Midbrain (tissue), 1 donor: ENCODE measurements around the gene KATNAL1.
"Not testable (repeated sequence)": the region's sequence is repeated elsewhere in the genome, so short reads cannot be mapped to it uniquely, and the experiment has no call there.

Experiments used
- DNase-seq: peaks from one replicate; lab custom pipeline; 2025; lab: John Stamatoyannopoulos, UW

KATNAL1 gene

DNA sequence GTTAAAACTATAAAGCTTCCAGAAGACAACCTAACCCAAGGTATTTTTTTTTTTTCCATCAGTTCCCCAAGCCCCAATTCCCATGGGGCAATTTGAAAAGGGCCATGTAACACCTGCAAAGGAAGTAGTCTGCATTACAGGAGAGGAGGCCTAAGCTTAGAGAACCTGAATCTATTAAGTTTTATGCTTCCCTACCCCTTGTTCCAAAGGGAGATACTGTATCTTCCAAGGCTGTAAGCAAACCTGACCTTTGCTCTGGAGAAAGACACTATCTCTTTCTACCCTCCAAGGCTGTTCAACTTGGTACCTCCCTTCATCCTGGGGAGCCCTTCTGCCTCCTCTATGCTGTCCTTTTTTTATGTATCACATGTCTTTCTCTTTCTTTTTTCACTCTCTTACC is 15.0 kb downstream of the KATNAL1 start:
- DNase-seq = no peak

DNA sequence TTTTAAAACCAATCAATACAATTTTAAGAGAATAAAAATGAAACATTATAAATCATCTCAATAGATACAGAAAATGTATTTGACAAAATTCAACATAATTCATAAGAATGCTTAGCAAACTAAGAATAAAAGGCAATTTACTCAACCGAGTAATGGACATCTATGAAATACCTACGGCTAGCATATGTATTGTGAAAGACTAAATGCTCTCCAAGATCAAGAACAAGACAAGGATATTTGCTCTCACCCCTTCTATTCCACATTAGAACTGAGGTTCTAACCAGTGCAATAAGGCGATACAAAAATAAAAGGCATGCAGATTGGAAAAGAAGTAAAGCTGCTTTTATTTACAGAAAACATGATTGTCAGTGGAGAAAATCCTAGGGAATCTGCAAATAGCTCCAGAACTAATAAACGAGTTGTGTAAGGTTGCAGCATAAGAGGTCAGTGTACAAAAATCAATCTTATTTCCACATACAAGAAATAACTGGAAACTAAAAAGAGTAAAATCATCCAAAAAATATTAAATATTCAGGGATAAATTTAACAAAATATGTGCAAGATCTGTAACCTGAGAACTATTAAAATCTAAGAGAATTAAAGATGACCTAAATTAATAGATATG is 16.4 kb downstream of the KATNAL1 start:
- no peak for DNase-seq

DNA sequence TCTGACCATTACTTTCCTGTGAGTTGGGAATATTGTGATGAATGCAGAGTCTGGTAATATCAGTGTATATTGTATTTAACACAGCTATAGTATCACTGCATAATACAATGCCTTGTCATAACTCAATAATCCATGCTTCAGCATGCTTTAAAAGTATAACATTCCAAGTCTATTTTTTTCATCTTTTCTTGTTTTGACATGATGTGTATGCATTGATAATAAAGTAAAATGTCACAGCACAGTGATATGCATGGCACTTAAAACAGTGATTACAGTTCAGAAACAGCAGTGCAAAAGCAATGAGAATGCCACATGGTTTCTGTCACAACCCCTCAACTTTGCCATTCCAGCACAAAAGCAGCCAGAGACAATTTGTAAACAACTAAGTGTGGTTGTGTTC is 17.8 kb downstream of the KATNAL1 start:
- DNase-seq = no peak

DNA sequence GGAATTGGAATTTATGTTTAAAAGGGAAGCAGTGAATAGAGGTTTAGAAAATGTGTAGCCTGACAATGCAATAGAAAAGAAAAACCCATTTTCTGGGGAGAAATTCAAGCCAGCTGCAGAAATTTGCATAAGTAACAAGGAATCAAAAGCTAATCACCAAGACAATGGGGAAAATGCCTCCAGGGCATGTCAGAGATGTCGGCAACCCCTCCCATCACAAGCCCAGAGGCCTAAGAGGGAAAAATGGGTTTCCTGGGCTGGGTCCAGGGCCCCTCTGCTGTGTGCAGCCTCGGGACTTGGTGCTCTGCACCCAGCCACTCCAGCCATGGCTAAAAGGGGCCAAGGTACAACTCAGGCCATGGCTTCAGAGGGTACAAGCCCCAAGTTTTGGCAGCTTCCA is 21.3 kb downstream of the KATNAL1 start:
- not testable (repeated sequence) for DNase-seq

DNA sequence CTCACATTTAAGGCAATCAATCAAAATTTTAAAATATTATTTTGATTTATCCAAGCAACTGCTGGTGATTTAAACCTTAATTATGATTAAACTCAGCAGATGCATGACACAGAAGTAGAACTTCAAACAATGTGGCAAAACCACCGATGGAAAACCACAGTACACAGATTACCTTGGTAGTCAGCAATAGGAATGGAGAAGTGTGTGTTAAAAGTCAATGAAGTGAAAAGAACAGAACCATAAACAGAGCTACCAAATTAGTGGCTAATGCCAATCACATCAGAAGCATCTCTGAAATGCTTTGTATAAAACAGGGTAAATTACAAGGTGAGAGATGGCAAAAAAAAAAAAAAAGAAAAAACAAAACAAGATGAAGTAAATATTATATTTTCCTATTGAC is 31.2 kb downstream of the KATNAL1 start:
- DNase-seq = no peak

DNA sequence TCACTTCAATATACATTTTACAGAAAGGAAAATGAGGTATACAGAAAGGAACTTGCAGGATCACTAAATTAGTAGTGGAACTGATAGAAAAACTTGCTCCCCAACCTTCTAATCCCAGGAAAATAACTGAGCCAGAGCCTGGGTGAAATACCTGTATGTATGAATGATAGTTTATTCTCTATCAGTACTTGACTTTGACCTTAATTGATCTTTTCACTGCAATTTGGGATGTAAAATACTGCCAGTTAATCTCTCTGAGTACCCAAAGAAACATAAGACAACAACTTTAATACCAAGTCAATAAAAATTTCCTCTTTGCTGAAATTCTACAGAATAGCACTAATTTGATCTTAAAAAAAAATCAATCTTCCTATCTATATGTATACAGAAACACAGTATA is 33.3 kb downstream of the KATNAL1 start:
- DNase-seq = no peak

DNA sequence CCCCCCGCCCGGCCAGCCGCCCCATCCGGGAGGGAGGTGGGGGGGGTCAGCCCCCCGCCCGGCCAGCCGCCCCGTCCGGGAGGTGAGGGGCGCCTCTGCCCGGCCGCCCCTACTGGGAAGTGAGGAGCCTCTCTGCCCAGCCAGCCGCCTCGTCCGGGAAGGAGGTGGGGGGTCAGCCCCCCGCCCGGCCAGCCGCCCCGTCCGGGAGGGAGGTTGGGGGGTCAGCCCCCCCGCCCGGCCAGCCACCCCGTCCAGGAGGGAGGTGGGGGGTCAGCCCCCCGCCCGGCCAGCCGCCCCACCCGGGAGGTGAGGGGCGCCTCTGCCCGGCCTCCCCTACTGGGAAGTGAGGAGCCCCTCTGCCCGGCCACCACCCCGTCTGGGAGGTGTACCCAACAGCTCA is 37.3 kb downstream of the KATNAL1 start:
- DNase-seq = not testable (repeated sequence)

DNA sequence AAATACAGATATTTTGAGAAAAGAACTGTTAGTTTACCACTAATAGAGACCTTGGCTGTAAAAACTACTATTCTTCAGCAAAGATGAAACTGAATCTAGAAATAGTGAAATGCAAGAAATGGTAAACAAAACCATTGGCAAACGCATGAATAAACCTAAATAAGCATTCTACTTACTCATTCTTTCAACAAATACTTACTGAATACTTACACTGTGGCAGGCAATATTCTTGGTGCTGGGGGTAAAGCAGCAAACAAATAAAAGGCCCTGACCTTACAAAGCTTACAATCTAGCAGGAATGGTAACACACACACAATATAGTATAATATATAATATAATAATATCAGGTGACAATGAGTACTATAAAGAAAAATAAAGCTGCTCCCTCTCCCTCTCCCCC is 38.7 kb downstream of the KATNAL1 start:
- no peak for DNase-seq

DNA sequence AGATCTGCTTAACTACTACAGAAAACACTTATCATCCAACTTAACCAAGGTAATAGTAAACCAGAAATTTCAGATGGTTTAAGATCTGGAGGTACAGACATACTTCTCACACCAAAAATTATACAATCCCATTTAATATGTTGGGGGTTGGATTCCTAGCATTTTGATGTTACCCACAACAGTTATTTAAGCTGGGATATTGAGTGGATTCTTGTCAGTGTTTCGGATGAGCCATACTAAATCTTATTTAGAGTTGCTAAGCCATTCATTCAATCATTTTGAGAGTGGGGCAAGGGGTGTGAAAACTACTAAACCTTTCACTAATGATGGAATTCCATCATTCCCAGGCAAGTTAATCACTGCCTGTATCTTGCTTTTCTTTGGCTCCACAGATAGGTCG is 40.6 kb downstream of the KATNAL1 start:
- DNase-seq = no peak

DNA sequence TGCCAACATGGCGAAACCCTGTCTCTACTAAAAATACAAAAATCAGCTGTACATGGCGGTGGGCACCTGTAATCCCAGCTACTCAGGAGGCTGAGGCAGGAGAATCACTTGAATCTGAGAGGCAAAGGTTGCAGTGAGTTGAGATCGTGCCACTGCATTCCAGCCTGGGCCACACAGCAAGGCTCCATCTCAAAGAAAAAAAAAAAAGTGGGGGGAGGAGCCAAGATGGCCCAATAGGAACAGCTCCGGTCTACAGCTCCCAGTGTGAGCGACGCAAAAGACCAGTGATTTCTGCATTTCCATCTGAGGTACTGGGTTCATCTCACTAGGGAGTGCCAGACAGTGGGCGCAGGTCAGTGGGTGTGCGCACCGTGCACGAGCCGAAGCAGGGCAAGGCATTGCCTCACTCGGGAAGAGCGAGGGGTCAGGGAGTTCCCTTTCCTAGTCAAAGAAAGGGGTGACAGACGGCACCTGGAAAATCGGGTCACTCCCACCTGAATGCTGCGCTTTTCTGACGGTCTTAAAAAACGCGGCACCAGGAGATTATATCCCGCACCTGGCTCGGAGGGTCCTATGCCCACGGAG is 48.1 kb downstream of the KATNAL1 start:
- not testable (repeated sequence) for DNase-seq

DNA sequence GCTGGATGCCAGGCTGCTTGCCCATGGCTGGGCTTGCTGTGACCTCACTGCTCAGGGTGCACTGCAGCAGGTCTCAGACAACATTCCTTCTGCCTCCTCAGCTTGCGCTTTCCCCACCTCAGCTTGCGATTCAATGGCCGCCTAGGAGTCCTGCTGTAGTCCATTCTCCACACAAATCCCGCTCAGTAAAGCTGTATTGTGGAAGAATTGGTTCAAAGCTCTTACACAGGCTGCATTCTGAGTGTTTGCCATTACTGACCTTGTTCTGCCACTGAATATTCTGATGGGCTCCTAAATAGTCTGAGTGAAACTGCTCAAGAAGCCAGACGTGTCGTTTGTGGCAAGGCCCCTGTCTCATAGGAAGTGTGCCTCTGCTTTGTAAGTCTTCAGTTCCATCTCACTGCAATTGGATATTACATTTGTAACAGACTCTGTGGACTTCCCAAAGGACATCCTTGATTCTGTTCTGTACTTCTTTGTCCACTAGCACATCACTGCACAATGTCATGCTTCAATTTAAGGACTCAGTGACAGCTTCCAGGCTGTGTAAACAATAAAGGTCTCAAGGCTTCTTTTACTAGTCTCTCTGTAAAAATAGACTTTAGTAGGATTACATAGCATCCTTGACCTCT is 49.8 kb downstream of the KATNAL1 start:
- DNase-seq = peak; percentile 51

DNA sequence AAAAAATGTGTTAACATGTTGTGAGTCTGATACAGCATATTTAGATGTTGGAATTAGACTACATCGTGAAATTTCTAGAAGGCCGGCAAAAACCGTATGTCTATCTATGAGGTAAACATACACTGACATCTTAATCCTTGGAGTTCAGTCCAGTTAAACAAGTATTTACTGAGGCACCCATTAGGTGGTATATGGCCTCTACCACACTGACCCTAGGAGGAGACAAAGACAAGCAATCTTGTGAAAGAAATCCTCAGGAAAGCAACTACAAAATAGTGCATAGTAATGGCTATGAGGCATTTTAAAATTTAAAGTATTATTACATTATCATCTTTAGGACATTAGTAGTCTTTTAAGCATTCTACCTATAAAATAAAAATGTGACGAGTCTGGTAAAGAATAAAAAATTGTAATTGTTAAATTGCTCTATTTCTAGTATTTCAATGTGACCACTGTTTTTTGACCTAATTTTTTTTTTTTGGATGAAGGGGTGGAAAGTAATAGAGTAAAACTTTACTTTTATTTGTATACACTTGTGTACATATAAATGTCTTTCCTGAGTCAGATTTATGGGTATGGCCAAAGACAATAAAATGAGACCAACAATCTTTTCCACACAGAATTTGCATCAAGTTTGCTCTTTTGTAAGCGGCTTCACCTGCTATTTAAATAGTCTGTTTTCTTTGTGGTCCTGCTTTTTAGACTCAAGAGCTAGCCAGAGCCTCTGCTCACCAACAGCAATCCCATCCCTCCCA is 50.5 kb downstream of the KATNAL1 start:
- DNase-seq = no peak

DNA sequence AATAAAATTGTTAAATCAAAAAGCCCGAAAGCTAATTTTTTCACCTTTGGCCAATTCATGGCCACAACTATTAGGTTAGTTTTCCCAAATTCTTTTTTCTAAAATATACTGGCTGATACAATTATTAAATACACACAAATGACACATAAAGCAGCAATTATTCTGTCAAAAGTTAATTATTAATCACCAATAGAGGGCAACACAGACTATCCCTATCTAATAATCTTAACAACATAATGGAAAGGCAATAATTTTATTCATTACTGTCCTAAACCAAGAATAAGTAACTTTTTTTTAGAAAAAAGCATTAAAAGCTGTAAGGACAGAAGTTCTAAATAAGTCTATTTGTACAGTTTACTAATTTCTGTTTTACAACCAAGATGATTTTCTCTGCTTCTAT is 51.7 kb downstream of the KATNAL1 start:
- no peak for DNase-seq

DNA sequence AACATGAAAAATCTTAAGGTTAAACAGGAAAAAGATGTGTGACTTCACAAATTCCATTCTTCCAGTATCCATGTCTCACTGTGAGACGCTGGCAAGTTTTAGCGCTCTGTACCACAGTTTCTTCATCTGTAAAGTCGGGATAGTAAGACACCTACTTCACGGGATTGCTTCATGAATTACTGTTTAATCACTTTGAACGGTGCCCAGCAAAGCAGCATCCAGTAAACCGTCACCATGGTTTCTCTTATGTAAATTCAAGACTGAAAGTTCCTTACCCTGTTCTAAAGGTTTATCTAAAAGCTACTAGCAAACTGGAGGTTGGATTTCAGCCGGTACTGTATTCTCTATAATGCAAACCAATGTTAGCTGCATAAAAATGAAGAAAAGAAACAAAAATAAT is 53.5 kb downstream of the KATNAL1 start:
- DNase-seq = no peak

DNA sequence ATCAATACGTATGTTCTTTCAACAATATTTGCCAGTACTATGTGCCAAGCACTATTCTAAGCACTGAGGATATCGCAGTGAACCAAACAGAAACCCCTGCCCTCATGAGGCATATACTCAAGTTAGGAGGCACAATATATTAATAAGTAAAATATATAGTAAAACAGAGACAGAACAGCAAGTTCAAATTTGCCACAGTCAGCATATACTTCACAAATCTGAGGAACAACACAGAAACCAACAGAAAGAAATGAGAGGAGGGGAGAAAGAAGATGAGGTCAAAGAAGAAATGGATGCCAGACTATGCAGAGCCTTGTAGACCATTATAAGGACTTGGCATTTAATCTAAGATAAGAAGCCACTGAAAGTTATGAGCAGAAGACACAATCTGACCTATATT is 59.9 kb downstream of the KATNAL1 start:
- DNase-seq = no peak

DNA sequence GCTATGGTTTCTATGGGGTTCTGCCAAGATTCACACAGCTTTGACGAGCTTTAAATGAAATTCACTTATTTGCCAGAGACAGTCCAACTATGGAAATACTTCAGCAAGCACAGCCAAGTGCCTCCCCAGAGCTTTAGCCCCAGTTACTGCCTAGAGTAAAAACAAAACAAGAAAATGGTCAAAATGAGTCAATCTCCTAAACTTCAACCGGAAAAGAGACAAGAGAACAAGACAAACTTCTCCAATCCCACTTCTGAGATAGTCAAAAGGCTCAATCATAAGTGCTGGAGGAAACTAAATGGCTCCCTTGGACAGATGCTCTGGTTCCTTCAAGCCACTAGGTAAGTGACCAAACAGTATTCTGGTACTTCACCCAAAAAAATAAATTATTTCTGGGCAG is 65.8 kb downstream of the KATNAL1 start:
- no peak for DNase-seq

DNA sequence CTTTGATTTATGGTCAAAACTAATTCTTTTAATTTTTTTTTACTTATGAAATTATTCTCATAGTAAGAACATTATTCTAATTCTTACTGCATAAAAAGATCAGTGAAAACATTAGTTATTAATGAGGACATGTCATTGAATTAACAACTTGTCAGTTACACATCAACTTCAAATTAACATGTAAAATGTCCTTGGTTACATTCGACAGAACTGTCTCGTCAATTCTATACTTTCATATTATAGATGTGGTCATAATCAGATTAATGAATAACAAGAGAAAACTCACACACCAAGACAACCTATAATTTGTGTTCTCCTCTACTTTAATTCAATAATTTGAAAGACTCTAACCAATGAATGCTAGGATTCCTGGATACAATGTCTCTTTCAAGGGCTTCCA is 66.7 kb downstream of the KATNAL1 start:
- DNase-seq = no peak

DNA sequence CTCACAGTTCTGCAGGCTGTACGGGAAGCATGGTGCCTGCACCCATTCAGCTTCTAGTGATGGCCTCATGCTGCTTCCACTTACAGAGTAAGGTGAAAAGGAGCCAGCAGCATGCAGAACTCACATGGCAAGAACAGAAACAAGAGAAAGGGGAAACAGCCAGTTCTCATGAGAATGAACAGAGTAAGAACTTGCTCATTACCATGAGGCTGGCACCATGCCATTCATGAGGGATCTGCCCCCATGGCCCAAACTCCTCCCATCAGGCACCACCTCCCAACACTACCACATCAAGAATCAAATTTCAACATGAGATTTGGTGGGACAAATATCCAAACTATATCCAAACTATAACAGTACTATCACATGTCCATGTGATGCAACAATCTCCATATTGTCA is 72.1 kb downstream of the KATNAL1 start:
- no peak for DNase-seq

DNA sequence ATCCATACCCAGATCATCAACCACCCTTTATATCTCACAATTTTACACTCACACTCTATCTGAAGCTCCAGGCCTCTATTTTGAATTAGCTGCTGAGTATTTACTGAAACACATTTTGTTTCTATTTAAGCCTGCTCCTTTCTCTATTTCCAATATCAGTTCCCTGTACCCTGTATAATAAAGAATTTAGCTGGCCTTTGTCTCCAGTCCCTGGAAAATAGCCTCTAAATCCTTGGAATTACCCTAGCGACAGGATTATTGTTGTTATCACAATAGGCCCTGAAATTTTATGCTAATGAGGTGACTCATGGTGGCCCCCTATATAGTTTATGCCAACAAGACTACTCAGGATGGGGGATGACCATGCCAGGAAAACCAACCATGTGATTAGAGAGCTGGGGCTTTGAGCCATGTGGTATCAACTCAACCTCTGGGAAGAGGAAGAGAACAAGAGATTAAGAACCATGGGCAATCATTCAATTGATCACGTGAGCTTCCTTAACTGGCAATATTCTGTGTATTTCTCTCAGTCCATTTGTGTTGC is 72.7 kb downstream of the KATNAL1 start:
- no peak for DNase-seq

DNA sequence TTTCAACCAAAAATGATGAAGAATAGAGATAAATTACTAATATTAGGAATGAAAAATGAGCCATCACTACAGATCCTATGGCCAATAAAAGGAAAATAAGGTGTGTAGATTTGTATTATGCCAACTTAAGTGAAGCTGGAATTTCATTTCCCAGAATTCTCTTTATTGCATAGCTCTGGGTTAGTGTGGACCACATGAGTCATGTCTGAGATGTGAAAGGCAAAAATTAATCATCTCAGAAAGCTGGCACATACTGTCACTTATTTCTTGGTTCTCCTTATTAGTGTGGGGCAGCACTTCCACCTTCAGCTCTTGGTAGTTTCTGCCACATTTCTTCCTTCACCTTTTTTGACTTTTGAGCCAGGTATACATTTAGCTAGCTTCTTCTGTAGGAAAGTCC is 82.6 kb downstream of the KATNAL1 start:
- DNase-seq = no peak

DNA sequence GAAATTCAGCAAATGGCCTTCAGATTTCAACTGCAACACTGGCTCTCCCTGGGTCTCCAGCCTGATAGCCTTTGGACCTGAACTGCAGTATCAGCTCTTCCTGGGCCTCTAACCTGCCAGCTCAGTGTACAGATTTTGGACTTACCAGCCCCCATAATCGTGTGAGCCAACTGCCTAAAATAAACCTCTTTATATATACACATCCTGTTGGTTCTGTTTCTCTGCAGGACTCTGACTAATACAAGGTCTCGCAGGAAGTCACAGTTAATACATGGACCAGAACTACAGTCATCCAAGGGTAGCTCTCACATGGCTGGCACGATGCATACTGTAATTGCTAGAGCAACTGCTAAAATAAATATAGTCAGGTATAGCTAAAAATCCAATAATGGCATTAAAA is 85.1 kb downstream of the KATNAL1 start:
- DNase-seq = no peak

DNA sequence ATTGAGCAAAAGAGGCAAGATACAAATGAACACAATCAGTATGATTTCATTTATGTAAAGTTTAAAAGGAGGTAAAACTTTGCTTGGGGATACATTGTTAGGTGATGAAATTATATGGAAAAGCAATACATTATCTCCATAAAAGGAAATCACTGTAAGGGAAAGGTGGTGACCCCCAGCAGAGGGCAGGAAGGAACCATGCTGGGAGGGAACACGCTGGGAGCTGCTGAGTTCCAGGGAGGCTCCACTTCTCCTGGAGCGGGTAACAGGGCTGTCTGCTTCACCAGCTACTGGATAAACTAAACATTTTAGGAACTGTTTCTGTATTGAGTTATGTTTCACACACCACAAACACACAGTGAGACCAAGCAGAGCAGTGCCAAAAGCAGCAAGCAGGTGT is 91.2 kb downstream of the KATNAL1 start:
- DNase-seq = no peak

DNA sequence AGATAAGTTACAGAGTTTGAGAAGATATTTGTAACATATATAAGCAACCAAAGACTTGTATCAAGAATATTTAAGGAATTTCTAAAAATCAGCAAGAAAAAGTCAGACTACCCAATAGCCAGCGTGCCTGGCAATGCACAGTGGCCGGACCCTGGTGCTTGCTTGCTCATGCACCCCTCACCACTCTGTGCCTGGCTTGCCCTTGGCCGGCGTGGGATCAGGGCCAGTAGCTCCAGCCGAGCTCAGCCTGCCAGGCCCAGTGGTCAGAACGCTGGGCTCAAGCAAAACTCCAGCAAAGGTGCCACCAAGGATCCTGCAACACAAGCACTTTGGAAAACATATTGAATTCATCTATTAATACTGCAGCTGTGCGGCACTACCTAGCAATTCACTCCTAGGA is 95.1 kb downstream of the KATNAL1 start:
- no peak for DNase-seq
